LNCAP (cell line): Measurements from ENCODE around the gene TTI1.

Source experiments
- TF ChIP-seq, protein P1 (sequence below): fragments of 450-650 bp; IDR thresholded peaks from 2 replicates; pipeline ENCODE4 v1.5.1; 2017; ENCODE audit warnings: mild to moderate bottlenecking

Gene TTI1

DNA sequence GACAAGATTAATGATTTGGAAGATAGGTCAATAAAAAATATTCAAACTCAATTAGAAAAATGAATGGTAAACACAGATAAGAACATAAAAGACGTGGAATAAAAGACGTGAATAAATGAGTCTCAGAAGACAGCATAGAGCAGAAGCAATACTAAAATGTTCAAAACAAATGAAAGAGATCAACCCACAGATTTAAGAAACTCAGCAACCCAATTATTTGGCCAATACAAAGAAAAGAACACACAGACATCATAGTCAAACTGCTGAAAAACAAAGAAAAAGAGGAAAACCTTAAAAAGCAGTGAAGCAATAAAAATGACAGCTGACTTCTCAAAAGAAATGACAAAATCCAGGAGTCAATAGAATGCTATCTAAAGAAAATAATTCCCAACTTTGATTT lies 14.9 kb downstream of the TTI1 start:
- TF ChIP-seq, protein P1, sequence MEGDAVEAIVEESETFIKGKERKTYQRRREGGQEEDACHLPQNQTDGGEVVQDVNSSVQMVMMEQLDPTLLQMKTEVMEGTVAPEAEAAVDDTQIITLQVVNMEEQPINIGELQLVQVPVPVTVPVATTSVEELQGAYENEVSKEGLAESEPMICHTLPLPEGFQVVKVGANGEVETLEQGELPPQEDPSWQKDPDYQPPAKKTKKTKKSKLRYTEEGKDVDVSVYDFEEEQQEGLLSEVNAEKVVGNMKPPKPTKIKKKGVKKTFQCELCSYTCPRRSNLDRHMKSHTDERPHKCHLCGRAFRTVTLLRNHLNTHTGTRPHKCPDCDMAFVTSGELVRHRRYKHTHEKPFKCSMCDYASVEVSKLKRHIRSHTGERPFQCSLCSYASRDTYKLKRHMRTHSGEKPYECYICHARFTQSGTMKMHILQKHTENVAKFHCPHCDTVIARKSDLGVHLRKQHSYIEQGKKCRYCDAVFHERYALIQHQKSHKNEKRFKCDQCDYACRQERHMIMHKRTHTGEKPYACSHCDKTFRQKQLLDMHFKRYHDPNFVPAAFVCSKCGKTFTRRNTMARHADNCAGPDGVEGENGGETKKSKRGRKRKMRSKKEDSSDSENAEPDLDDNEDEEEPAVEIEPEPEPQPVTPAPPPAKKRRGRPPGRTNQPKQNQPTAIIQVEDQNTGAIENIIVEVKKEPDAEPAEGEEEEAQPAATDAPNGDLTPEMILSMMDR: no peak

DNA sequence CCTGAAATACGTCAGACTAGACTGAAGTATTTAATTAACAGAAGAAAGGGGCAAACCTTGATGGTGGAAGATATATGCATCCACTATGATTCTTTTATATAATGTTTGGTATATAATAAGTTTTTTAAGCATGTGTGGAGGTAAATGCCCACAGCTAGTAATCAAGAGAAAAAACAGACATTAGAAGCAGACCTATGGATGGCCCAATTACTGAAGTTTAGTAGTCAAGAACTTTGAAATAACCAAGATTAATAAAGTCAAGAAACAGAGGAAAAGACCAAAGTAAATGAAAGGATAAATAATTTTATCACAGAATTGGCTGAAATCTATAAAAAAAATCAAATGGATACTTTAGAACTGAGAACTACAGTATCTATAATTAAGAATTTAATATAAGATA lies 15.3 kb downstream of the TTI1 start:
- TF ChIP-seq, protein P1: no peak

DNA sequence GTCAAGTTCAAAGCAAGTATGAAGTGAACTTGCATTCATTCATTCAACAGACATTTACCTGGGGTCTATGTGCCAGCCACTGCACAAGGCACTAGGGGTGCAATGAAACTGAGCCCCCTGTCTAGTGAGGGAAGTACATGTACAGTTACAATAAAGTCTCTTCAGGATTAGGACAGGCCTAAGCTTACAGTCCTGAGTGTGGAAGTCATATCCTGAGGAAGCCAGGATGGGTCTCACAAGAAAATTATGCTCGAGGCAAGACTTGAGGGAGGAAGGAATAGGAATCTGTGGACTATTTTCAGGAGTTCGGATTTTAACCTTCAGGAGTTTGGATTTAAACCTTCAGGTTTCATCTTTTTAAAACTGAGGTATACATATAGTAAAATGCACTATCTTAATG lies 19.4 kb downstream of the TTI1 start:
- TF ChIP-seq, protein P1: no peak

DNA sequence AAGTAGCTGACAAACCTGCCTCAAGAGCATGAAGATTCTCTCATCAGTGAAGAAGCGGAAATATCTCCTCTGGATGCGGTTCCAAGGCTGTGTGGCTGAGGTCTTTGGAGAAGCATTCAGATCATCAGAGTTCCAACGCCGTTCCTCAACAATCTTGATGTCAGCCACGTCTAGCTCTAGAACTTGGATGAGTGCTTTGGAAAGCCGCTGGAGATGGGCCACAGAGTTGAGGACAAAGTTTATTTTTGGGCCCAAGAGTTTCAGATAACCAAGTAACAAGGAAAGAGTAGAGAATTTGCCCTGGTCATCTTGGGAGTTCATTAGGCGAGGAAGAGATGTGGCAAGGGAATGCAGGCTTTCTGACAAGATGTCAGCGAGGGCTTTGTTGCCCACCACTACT lies 20.9 kb downstream of the TTI1 start:
- TF ChIP-seq, protein P1: no peak

DNA sequence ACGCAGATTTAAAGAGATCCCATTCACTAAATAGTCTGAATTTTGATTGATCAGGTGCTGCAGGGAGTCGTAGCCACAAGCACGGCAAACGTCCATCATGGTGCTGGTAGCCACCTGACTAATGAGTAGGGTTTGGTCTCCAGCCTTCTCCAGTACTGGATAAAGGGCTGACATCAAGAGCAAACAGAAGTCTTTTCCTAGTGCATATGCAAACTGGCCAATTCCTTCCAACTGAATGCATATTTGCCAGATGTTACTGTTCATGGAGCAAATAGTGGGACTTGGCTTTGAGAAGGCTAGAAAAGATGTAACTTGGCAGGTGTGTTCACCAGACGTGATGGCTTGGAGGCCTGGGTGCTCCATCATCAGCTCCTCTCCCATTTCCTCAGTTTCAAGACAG lies 21.6 kb downstream of the TTI1 start:
- TF ChIP-seq, protein P1: no peak

DNA sequence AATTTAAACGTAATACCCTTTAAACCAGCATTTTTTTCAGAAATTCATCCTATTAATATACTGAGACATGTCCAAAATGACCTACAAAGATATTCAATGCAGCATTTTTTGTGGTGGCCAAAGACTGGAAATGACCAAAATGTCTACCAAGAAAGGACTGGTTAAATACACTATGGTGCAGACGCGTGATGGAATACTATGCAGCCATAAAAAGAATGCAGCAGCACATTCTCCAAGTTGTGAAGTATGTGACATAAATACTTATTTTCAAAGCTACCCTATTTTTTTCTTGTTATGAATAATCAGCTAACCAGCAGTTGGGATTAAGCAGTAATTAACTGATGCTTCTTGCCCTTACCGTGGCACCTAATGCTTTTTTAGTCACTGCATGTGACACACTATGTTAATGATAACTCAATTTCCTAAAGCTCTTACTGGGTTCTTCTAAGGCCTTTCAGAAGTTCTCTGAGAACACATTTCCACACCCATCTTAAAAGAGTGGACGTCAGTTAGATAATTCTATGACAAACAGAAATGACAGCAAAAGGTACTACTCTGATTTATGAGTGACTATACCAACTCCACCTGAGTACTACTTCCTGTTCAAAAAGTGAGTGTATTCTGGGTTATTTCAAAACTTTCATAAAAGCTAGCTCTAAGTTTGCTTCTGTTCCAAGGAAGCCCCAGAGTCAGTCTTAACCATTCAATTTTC lies 24.9 kb downstream of the TTI1 start:
- TF ChIP-seq, protein P1: no peak

DNA sequence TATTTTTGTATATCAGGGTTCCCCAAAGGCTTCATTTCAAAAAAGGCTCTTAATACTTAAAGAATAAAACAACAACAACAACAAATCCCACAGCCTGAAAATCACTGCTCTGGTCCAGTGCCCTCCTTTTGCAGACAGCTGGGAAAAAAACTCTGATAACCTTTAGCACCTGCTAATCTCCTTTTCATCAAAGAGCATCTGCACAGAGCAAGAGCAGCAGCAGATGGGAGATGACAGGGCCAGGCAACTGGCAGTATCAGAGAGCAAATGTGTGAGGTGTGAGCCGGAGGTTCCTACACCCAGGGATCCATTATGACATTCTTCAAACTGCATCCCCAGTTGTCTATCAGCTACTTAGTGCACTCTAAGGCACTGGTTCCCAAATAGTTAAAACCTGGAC lies 25.7 kb downstream of the TTI1 start:
- TF ChIP-seq, protein P1: no peak

DNA sequence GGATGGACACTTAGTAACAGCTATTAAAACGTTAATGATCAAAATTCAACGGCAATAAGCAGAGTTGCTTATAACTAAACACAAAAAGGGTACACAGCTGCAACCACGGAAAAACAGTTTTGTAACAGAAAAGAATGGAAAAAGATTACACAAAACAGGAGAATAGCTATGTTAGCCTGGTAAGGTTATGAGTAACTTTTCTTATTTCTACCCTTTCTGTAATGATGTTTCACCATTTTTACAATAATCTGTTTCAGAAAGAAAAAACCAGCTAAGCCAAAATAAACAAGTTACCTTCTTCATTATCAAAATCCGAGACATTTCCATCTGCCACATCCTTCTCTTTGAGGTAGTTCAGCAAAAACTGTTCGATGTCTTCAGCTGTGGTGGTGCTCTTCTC lies 27.4 kb downstream of the TTI1 start:
- TF ChIP-seq, protein P1: no peak
